NCI-H2107 treated with DMSO at 0.1 percent for 48 hours (cell line): ENCODE data around the gene MTA3.

Experiments
- DNase-seq: peaks from one replicate; lab custom pipeline; 2025; ENCODE audit not compliant: unreplicated experiment; lab: John Stamatoyannopoulos, UW

The MTA3 gene

GRCh38 chr2:42800981-42801380 is 232.5 kb downstream of the MTA3 start:
- DNase-seq, result no peak

DNA sequence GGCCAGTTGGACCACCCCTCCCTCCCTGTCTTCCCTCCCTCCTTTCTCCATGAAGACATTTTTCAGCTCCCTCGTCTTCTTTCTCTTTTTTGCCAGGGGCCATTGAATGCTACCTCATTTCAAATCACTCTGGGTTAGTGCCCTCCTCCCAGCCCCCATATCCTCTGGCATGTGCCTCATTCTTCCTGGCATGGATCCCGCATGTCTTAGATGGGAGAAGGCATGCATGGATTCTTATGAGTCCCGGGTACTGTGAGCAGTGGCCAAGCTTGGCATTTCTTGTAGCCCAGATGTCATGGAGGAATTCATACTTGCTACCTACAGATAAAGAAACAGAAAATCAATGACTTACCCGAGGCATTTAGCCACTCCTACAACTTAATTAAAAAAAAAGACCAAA is 232.9 kb downstream of the MTA3 start:
- DNase-seq, result no peak

GRCh38 chr2:42802150-42802549 is 233.7 kb downstream of the MTA3 start:
- DNase-seq, result no peak

GRCh38 chr2:42804338-42804737 is 235.9 kb downstream of the MTA3 start:
- no peak for DNase-seq

DNA sequence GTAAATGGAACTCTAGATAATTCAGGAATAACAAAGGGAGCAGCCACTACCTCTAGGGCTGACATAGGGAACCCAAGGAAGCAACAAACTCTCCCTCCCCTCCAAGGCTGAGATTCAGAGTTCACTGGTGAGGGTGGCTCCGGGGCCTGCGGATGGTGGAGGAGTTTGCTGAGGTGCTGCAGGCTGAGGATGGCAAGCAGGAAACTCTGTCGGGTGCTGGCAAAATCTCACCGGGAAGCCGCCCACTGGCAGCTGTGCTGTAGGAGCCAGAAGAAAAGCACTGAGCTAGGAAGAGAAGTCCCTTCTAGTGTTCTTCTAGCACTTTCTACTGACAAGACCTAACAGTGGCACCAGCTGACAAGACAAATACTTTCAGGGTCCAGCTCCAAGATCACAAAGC is 236.5 kb downstream of the MTA3 start:
- DNase-seq, result no peak
